GM12892 (cell line): Measurements from ENCODE around the gene TBKBP1.

Experiments used
- POLR2A ChIP-seq: IDR thresholded peaks from 2 replicates; pipeline ENCODE4 v1.6.1; 2011; ENCODE audit warnings: low read depth, low read length, control low read depth
- POLR2AphosphoS5 ChIP-seq: IDR thresholded peaks from 2 replicates; pipeline ENCODE4 v1.6.1; 2011; ENCODE audit warnings: low read depth, low read length, control low read depth

DNA sequence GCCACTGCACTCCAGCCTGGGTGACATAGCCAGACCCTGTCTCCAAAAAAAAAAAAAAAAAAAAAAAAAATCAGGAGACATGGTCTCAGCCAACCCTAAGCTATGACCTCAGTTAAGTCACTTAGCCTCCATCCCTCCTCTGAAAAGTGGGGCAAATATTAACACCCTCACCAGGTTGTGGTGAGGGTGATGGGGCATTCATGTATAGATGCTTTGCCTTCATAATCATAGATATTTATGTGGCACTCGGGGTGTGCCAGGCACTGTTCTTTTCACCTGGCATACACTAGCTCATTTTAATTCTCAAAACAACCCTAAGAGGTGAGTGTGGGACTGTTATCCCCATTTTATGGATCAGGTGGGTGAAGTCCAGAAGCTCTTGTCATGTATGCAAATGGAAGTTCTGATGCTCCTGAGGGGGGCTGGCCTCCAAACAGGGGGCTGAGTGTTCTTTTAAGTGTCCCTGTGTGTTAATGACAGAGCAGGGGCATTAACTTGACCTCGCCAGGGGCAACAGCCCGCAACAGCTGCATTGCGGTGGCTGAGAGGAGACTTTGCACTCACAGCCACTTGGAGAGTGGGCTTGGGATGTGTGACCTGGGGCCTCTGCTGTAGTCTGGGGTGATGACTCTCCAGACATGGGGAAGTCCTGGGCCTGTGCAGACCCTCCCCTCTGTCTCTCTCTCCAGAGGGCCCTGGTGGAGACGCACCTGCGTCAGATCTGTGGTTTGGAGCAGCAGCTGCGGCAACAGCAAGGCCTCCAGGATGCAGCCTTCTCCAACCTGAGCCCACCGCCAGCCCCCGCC is 4.1 kb downstream of the TBKBP1 start:
- TF ChIP-seq POLR2AphosphoS5 (no peak), POLR2A (no peak)
